ENCODE results near the gene MTRF1L. TPM values are rescaled to one million over a fixed set of nuclear protein-coding genes. Genes with fewer than 3 reads are reported as not detected.

MTRF1L gene
- total and polyA plus RNA-seq, 2 of the 8 experiments (the other 6 are each of a cell fraction or from before 2014, with no cell fraction given), result 4.5 to 26.5 TPM

GRCh38 chr6:153047386-153047785 is 44.9 kb upstream of the MTRF1L start (continued):
- TF ChIP-seq CHD7 (IDR thresholded peaks at IDR 0.05; ENCODE audit: insufficient replicate concordance, low read length) (no peak), MAFK (IDR thresholded peaks at IDR 0.05; ENCODE audit: low read depth, low read length) (no peak), CBX5 (IDR thresholded peaks at IDR 0.05; ENCODE audit: low read depth, low read length) (no peak), BRCA1 (IDR thresholded peaks at IDR 0.05; ENCODE audit: low read depth, low read length) (no peak)

Measured in H1 (cell line).